ENCODE data around the gene UBE2A.

DNA sequence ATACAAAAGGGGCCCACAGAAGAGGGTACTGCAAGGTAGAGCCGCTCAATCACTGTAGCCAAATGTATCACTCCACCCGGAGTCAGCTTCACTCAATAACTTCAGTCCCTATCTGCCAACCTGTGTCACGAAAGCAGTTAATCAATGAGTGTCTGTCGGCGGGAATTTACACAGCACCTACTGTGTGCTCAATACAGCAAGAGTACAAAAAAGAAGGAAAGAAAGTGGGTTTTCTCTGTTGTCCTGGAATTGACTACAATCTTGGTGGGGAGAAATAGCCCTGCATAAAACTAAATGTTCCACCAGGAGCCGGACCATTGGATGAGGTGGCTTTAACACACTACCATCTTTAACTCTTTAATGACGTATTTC lies 32.6 kb downstream of the UBE2A start:
- TF ChIP-seq, protein P1, sequence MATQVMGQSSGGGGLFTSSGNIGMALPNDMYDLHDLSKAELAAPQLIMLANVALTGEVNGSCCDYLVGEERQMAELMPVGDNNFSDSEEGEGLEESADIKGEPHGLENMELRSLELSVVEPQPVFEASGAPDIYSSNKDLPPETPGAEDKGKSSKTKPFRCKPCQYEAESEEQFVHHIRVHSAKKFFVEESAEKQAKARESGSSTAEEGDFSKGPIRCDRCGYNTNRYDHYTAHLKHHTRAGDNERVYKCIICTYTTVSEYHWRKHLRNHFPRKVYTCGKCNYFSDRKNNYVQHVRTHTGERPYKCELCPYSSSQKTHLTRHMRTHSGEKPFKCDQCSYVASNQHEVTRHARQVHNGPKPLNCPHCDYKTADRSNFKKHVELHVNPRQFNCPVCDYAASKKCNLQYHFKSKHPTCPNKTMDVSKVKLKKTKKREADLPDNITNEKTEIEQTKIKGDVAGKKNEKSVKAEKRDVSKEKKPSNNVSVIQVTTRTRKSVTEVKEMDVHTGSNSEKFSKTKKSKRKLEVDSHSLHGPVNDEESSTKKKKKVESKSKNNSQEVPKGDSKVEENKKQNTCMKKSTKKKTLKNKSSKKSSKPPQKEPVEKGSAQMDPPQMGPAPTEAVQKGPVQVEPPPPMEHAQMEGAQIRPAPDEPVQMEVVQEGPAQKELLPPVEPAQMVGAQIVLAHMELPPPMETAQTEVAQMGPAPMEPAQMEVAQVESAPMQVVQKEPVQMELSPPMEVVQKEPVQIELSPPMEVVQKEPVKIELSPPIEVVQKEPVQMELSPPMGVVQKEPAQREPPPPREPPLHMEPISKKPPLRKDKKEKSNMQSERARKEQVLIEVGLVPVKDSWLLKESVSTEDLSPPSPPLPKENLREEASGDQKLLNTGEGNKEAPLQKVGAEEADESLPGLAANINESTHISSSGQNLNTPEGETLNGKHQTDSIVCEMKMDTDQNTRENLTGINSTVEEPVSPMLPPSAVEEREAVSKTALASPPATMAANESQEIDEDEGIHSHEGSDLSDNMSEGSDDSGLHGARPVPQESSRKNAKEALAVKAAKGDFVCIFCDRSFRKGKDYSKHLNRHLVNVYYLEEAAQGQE (IDR thresholded peaks at IDR 0.05; ENCODE audit: low read depth) = no peak
- TF ChIP-seq, protein P2, sequence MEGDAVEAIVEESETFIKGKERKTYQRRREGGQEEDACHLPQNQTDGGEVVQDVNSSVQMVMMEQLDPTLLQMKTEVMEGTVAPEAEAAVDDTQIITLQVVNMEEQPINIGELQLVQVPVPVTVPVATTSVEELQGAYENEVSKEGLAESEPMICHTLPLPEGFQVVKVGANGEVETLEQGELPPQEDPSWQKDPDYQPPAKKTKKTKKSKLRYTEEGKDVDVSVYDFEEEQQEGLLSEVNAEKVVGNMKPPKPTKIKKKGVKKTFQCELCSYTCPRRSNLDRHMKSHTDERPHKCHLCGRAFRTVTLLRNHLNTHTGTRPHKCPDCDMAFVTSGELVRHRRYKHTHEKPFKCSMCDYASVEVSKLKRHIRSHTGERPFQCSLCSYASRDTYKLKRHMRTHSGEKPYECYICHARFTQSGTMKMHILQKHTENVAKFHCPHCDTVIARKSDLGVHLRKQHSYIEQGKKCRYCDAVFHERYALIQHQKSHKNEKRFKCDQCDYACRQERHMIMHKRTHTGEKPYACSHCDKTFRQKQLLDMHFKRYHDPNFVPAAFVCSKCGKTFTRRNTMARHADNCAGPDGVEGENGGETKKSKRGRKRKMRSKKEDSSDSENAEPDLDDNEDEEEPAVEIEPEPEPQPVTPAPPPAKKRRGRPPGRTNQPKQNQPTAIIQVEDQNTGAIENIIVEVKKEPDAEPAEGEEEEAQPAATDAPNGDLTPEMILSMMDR (IDR thresholded peaks at IDR 0.05 in 2 of 3, conservative IDR thresholded peaks at IDR 0.05 in 1 of 3; ENCODE audit: borderline replicate concordance in 1 of 3, insufficient read depth in 1 of 3, low read depth in 2 of 3, low read length in 2 of 3) = no peak
- TF ChIP-seq ZNF274 (IDR thresholded peaks at IDR 0.05; ENCODE audit: low read depth, low read length) = no peak
- TF ChIP-seq, protein P3, sequence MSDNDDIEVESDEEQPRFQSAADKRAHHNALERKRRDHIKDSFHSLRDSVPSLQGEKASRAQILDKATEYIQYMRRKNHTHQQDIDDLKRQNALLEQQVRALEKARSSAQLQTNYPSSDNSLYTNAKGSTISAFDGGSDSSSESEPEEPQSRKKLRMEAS (IDR thresholded peaks at IDR 0.05) = no peak

All from HCT116 (cell line).